Esophagus mucosa (tissue), 1 donor: Measurements from ENCODE around the gene MGAT5B. TPM values are rescaled to one million over a fixed set of nuclear protein-coding genes. Genes with fewer than 3 reads are reported as not detected.

Experiments
- ATAC-seq: fragments of 200-7000 bp; cut with Tn5 transposase; one replicate; pipeline ENCODE4 v1.9.1; 2020
- total RNA-seq: library from RNA; stranded (reverse); gene quantifications from one replicate; pipeline ENCODE4 v1.2.4, GENCODE V29; 2023
- donor health status: DM: yes; HTN: yes; CAD: no.

The MGAT5B gene
- total RNA-seq, 1 donor from 2014 or later, result 0.20 TPM

DNA sequence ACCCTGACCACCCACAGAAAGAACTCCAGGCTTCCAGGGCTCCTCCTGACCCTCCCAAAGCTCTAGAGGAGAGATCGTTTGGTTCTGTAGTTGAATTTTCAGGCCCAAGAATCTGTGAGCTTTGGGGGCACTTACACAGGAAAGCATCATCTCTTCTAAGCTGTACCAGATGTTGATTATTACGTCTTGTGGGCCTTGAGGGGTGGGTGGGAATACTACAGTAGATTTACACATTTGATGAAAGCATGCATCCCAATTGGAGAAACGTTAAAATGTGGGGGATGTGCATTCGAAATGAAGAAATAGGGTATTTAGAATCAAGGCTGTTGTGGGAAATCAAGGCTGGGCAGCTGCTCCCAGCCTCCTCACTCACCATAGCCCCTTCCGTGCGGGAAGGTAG is 61.9 kb downstream of the MGAT5B start:
- ATAC-seq, result no peak

- no peak for ATAC-seq
Measured at GRCh38 chr17:76932402-76933333, 64.5 kb downstream of the MGAT5B start.

DNA sequence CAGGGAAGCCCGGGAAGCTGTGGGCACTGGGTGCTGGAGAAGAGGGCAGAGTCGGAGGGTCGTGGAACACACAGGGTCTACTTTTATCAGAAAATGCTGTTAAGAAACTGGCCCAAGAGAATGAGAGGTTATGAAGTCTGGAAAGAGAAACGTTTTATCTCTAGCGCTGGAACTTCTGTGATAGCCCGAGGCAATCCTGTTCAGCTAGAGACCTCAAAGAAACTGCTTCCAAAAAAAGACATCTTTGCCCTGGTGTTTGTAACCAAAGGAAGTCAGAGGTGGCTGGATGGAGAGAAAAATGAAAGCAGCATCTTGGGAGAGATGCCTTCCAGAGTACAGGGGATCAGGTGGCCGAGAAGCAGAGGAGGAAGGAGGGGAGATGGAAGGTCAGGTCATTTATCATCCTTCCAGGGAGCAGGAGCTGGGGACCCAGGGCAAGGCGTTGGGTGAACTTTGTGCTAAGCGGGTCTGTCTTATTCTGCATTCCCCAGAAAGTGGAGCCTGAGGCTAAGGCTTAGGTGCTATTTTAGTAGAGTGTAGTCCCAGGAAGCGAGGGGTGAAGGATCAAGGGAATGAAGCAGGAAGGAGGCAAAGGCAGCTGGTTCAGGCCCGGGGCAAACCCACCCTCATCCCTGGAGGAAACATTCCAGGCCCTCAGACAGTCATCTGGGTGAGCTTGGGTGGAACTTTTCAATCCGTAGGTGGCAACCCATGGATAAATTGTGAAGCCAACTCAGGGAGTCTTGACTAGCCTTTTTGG is 66.5 kb downstream of the MGAT5B start:
- no peak for ATAC-seq

- no peak for ATAC-seq
Measured at GRCh38 chr17:76935331-76935730, 67.1 kb downstream of the MGAT5B start.

GRCh38 chr17:76937238-76937637 is 69.0 kb downstream of the MGAT5B start:
- ATAC-seq, result no peak

DNA sequence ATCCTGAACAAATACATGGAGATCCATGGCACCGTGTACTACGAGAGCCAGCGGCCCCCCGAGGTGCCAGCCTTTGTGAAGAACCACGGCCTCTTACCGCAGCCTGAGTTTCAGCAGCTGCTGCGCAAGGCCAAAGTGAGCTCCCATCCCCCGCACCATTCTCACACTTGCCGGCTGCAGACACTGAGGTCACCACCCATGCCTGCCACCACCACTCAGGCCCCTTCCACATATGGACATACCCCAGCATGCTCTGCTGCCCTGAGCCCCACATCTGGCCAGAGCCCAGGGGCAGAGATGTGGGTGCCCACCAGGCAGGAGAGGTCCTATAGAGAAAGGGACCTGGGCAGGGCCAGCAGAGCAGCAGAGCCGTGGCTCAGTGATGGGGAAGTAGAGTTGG is 69.8 kb downstream of the MGAT5B start:
- no peak for ATAC-seq

- ATAC-seq, result no peak
Measured at GRCh38 chr17:76940295-76940694, 72.1 kb downstream of the MGAT5B start.

GRCh38 chr17:76940738-76941350 is 72.6 kb downstream of the MGAT5B start:
- ATAC-seq, result no peak

GRCh38 chr17:76943202-76943601 is 75.0 kb downstream of the MGAT5B start:
- no peak for ATAC-seq

DNA sequence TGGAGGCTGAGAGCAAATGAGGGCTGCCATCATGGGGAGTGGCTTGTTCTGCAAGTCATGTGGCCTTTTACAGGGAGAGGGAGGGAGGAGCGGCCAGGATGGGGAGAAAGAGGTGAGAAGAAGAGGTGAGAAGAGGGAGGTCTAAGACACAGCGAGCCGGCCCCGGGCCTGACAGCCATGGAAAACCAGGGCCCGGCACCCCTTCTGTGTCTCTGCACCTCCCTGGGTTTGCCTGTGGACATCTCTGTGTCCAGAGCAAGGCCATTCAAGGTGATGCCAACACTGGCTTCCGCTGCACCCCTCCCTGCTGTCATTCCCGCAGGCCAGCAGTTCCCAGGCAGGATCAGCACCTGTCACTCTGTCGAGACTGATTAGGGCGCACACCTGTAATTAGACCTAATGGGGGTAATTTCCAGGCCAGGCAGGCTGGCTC is 75.6 kb downstream of the MGAT5B start:
- ATAC-seq, result no peak

- no peak for ATAC-seq
Measured at GRCh38 chr17:76944477-76944876, 76.3 kb downstream of the MGAT5B start.

GRCh38 chr17:76946111-76946771 is 78.0 kb downstream of the MGAT5B start:
- no peak for ATAC-seq

DNA sequence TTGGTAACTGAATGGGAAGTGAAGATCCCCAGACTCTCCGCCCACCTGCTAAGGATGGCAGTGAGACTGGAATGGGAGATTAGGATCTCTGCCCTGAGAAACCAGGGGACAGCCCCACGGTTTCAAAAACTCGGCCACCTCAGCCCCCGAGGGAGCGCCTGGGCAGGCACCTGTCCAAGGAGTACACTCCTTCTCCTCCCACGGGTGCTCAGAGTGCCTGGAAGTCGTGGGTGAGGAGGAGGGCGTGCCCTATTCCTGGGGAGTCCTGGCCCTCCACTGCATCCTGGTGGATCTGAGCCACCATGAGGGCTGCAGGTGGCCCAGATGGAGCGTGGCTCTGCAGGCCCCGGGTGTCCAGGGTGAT is 78.5 kb downstream of the MGAT5B start:
- ATAC-seq, result no peak

DNA sequence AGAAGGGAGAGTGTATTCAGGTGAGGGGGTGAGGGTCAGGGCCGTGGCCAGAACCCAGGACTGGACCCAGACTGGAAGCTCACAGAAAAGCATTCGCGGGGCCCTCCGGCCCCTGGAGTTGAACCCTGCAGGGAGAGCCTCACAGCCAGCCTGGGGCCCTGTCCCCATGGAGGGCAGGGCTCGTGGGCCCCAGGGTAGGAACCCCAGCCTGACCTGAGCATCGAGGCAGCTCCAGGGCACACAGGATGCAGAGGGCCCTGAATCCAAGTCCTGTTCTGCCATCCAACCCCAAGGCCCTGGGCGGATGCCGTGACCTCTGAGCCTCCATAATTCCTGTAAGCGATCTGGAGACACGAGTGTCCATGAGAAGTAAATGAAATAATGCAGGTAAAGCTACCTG is 79.1 kb downstream of the MGAT5B start:
- no peak for ATAC-seq

DNA sequence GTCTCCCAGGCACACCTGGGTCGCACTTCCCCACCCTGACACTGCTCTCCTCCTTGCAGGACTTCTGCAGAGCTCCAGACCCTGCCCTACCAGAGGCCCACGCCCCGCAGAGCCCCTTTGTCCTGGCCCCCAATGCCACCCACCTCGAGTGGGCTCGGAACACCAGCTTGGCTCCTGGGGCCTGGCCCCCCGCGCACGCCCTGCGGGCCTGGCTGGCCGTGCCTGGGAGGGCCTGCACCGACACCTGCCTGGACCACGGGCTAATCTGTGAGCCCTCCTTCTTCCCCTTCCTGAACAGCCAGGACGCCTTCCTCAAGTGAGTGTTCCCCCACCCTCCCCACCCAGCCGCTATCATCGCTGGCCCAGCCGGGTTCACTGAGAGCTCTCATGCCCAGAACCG is 79.6 kb downstream of the MGAT5B start:
- no peak for ATAC-seq

DNA sequence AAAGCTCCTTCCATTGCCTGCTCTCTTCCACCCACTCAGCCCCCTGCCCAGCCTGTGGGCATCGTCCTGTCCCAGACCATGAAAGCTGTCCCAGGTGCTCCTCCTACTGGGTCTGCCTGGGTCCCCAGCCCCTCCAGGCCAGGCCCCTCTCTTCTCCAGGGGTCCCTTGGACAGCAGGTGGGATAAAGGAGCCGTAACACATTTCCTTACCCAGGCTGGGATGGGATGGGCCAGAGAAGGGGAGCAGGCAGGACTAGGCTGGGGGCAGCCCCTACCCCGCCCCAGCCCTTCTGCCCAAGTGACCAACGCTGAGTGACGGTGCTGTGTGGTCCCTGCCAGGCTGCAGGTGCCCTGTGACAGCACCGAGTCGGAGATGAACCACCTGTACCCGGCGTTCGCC is 80.1 kb downstream of the MGAT5B start:
- no peak for ATAC-seq

DNA sequence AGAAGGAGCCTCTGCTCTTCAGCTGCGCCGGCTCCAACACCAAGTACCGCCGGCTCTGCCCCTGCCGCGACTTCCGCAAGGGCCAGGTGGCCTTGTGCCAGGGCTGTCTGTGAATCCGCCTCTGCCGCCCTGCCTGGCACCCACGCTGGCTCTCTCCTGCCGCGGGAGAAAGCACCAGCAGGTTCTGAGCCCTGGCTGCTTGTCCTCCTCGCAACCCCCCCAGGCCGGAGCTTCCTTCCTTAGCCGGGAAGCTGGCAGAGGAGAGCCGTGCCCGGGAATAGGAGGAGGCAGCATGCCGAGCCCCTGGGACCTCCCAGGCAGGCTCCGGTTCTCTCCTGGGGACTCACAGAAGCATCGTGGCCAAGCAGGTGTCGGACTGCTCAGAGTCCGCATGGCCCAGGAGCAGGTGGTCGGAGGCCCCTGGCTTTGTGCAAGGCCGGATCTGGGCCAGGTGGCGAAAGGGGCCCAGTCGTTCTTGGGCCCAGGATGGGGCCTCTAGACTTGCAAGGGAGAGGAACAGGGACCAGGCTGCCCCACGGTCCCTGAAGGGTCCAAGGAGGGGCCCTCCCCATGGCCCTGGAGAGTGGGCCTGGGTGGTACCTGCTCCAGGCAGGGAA is 80.6 kb downstream of the MGAT5B start:
- ATAC-seq, result peak; percentile 17

DNA sequence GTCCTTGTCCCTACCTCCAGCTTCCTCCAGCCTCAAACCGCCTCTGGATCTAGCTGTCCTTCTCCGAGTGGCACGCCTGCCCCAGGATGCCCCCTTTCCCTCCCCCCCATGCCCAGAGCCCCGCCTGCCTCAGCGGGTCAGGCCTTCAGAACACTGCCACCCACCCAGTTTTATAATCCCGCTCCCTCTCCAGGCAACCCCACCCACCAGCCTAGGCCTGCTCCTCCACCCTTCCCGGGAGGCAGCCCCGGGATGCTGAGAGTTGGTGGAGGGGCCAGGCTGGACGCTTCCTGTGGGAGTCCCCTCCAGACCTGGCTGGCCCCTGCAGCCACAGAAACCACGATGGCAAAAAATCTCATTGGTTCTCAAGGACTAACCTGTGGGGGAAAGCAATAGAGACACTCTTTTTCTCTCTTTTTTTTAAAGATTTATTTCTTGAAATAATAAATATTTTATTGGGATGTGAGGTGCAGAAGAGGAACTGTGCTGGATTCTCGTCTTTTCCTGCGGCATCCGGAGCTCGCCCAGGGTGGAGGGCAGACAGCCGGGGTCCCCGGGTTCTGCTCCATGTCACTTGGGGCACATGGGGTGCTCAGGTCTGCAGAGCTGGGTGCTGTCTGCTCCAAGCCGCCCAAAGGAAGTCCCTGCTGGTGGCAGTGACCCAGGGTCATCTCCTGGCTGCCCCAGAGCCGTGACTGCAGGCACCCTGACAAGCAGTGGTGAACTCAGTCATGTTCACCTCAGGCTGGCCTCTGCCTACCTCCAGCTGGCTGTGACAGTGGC is 81.9 kb downstream of the MGAT5B start:
- ATAC-seq, result no peak

- ATAC-seq, result no peak
Measured at GRCh38 chr17:76951375-76951905, 83.2 kb downstream of the MGAT5B start.

DNA sequence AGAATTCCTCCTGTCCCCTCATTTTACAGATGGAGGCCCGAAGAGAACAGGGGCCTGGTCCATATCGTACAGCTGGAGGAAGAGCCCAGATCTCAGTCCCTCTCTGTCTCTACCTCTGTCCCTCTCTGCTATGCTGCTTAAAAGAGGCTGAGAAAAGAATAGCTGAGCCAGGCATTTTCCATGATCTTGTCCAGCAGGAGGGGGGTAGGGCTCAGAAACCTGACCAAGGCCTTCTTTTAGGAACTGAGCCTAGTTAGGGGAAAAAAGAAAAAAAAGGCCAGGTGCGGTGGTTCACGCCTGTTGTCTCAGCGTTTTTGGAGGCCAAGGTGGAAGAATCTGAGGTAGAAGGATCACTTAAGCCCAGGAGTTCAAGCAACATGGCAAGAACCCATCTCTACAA is 84.2 kb downstream of the MGAT5B start:
- ATAC-seq, result no peak

DNA sequence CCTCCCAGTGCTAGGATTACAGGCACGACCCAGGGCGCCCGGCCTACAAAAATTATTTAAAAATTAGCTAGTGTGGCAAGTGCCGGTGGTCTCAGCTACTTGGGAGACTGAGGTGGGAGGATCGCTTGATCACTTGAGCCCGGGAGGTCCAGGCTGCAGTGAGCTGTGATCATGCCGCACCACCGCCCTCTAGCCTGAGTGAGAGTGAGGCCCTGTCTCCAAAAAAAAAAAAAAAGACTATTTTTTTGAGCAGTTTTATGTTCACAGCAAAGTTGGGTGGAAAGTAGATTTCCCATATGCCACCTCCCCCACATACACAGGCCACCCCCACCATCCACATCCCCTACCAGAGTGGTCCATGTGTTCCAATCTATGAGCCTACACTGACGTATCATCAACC is 84.9 kb downstream of the MGAT5B start:
- no peak for ATAC-seq
